ENCODE data around the gene TEDC1. TPM values are rescaled to one million over a fixed set of nuclear protein-coding genes. Genes with fewer than 3 reads are reported as not detected.
A peak's percentile ranks its signal among the peaks of the same experiment; 100 is the strongest.

Gene TEDC1
- total RNA-seq, 1 donor from 2014 or later = 4.0 TPM

GRCh38 chr14:105455086-105455640 lies 35.9 kb upstream of the TEDC1 start:
- intact Hi-C loops (cut with micrococcal nuclease) = no loop called here
- Histone ChIP-seq H3K4me1 (peaks cover 10% of the 10 kb centered on the region), H3K36me3 (peaks cover 67% of the 10 kb centered on the region), H3K27ac (replicated peaks) (no peak overlapping the region), H3K4me3 (no peak overlapping the region), H3K27me3 (ENCODE audit: low read depth) (no peaks in the 10 kb centered on the region), H3K9me3 (replicated peaks) (no peaks in the 10 kb centered on the region)
- no peak for TF ChIP-seq CTCF (IDR thresholded peaks at IDR 0.05; ENCODE audit: borderline replicate concordance)
- no peak for DNase-seq

- H3K9me3 ChIP-seq (replicated peaks) = no peaks in the 10 kb centered on the region
- H3K4me1 ChIP-seq = peaks cover 8% of the 10 kb centered on the region
- intact Hi-C loops (cut with micrococcal nuclease) = no loop called here
- no peak for TF ChIP-seq CTCF (IDR thresholded peaks at IDR 0.05; ENCODE audit: borderline replicate concordance)
- no peak overlapping the region for H3K27ac ChIP-seq (replicated peaks)
- H3K27me3 ChIP-seq (ENCODE audit: low read depth) = no peaks in the 10 kb centered on the region
- DNase-seq = no peak
- peaks cover 69% of the 10 kb centered on the region for H3K36me3 ChIP-seq
- no peak overlapping the region for H3K4me3 ChIP-seq
Measured at GRCh38 chr14:105455766-105456660, 35.0 kb upstream of the TEDC1 start.

GRCh38 chr14:105456736-105457617 lies 34.1 kb upstream of the TEDC1 start:
- intact Hi-C loops (cut with micrococcal nuclease) = no loop called here
- H3K27me3 ChIP-seq (ENCODE audit: low read depth) = no peaks in the 10 kb centered on the region
- TF ChIP-seq CTCF (IDR thresholded peaks at IDR 0.05; ENCODE audit: borderline replicate concordance) = peak; percentile 20
- H3K9me3 ChIP-seq (replicated peaks) = no peaks in the 10 kb centered on the region
- peaks cover 8% of the 10 kb centered on the region for H3K4me1 ChIP-seq
- H3K4me3 ChIP-seq = no peak overlapping the region
- no peak for DNase-seq
- peaks cover 70% of the 10 kb centered on the region for H3K36me3 ChIP-seq
- no peak overlapping the region for H3K27ac ChIP-seq (replicated peaks)

GRCh38 chr14:105458010-105458409 lies 33.0 kb upstream of the TEDC1 start:
- Histone ChIP-seq H3K4me3 (no peak overlapping the region), H3K9me3 (replicated peaks) (no peaks in the 10 kb centered on the region), H3K27me3 (ENCODE audit: low read depth) (no peaks in the 10 kb centered on the region), H3K4me1 (peaks cover 11% of the 10 kb centered on the region), H3K36me3 (peaks cover 64% of the 10 kb centered on the region), H3K27ac (replicated peaks) (no peak overlapping the region)
- no peak for DNase-seq
- intact Hi-C loops (cut with micrococcal nuclease) = no loop called here
- TF ChIP-seq CTCF (IDR thresholded peaks at IDR 0.05; ENCODE audit: borderline replicate concordance) = no peak

- no peak overlapping the region for H3K27ac ChIP-seq (replicated peaks)
- no peak overlapping the region for H3K4me3 ChIP-seq
- peaks cover 16% of the 10 kb centered on the region for H3K4me1 ChIP-seq
- DNase-seq = no peak
- no peak for TF ChIP-seq CTCF (IDR thresholded peaks at IDR 0.05; ENCODE audit: borderline replicate concordance)
- intact Hi-C loops (cut with micrococcal nuclease) = no loop called here
- no peaks in the 10 kb centered on the region for H3K27me3 ChIP-seq (ENCODE audit: low read depth)
- H3K36me3 ChIP-seq = peaks cover 64% of the 10 kb centered on the region
- H3K9me3 ChIP-seq (replicated peaks) = no peaks in the 10 kb centered on the region
Measured at GRCh38 chr14:105458571-105458970, 32.5 kb upstream of the TEDC1 start.

Data from left ventricle myocardium inferior (tissue), 1 donor.